ENCODE data around the gene RIN1.

DNA sequence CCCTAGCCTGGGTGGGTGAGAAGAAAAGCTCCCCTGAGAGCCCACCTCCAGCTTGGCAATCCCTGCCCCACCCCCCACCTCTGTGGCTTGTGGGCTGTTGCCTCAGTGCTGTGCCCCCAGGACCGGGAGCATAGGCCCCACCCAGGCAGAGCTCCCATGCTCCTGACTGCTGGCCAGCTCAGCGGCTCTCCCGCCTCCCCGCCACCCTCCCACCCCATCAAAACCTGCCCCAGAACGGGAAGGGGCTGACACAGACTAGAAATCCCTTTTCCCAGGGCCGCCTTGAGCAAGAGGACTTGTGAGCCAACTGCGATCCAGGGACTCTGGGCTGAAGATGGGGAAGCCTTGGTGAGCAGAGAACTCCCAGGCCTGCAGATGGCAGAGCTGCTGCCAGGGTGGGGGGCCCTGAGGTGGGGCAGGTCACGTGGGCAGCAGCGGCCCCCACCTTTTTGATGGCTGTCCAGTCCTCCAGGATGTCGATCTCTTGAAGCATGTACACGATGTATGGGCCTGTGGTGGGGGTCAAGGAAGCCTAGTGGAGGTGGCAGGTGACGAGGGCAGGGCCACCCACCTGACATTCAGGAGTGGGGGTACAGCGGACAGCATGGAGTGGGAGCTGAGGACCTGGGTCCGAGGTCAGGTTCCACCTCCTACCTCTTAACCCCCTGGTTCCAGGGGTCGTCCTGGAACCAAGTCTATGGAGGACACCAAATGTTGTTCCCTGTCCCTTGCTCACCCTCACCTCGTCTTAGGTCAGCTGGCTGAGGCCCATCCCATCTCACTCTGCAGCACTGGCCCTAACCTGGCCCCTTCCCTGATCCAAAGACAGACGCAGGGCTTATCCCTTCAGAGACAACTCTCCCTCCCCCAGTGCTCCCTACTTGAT, 2.3 kb upstream of the RIN1 start:
- TF ChIP-seq GTF2A2 (tag; IDR thresholded peaks at IDR 0.05) (no peak), EP300 (IDR thresholded peaks at IDR 0.05; ENCODE audit: low read length) (no peak), ZFP36 (IDR thresholded peaks at IDR 0.05; ENCODE audit: low read depth, low read length, partially characterized antibody) (no peak), RCOR1 (IDR thresholded peaks at IDR 0.05; ENCODE audit: borderline replicate concordance in 1 of 2, low read depth in 2 of 2, low read length in 2 of 2) (no peak), NRF1 (conservative IDR thresholded peaks at IDR 0.05 in 1 of 2, IDR thresholded peaks at IDR 0.05 in 1 of 2) (no peak), ELF4 (CRISPR knock-in tag; IDR thresholded peaks at IDR 0.05) (no peak), SPI1 (IDR thresholded peaks at IDR 0.05; ENCODE audit: borderline replicate concordance, low read depth, low read length) (no peak), MYNN (IDR thresholded peaks at IDR 0.05) (no peak), MYNN (CRISPR knock-in tag; IDR thresholded peaks at IDR 0.05) (no peak)
- TF ChIP-seq, protein P1, sequence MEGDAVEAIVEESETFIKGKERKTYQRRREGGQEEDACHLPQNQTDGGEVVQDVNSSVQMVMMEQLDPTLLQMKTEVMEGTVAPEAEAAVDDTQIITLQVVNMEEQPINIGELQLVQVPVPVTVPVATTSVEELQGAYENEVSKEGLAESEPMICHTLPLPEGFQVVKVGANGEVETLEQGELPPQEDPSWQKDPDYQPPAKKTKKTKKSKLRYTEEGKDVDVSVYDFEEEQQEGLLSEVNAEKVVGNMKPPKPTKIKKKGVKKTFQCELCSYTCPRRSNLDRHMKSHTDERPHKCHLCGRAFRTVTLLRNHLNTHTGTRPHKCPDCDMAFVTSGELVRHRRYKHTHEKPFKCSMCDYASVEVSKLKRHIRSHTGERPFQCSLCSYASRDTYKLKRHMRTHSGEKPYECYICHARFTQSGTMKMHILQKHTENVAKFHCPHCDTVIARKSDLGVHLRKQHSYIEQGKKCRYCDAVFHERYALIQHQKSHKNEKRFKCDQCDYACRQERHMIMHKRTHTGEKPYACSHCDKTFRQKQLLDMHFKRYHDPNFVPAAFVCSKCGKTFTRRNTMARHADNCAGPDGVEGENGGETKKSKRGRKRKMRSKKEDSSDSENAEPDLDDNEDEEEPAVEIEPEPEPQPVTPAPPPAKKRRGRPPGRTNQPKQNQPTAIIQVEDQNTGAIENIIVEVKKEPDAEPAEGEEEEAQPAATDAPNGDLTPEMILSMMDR (IDR thresholded peaks at IDR 0.05 in 2 of 3, conservative IDR thresholded peaks at IDR 0.05 in 1 of 3; ENCODE audit: insufficient read depth in 2 of 3, low read depth in 1 of 3, low read length in 3 of 3) = no peak

Measured in K562 (cell line).